Prostate gland (tissue), 2 donors: Measurements from ENCODE around the gene IQCC. TPM values are rescaled to one million over a fixed set of nuclear protein-coding genes. Genes with fewer than 3 reads are reported as not detected.
A peak's percentile ranks its signal among the peaks of the same experiment; 100 is the strongest.

Experiments
- DNase-seq: peaks from one replicate; pipeline ENCODE4 v3.0.0-alpha.2; 2019; ENCODE audit warnings: low spot score
- H3K27ac ChIP-seq, 2 donors: fragments of 200-600 bp; sonication (generic); 2 replicates each; pipeline ENCODE4 v1.5.1; 2017 to 2019
- H3K27me3 ChIP-seq: fragments of 200-600 bp; sonication (generic); replicated peaks from 2 replicates; pipeline ENCODE4 v1.5.1; 2019; ENCODE audit not compliant: insufficient read depth
- H3K36me3 ChIP-seq, 2 donors: fragments of 200-600 bp; sonication (generic); 1 replicate in 1 of 2; 2 replicates in 1 of 2; pipeline versions ENCODE4 v1.5.1 to v1.8.1; 2017 to 2019
- H3K4me1 ChIP-seq: fragments of 200-600 bp; sonication (generic); replicated peaks from 2 replicates; pipeline ENCODE4 v1.5.1; 2019
- H3K4me3 ChIP-seq, 2 donors: fragments of 200-600 bp; sonication (generic); 2 replicates each; pipeline ENCODE4 v1.5.1; 2017 to 2019
- H3K9me3 ChIP-seq: fragments of 200-600 bp; sonication (generic); 2 replicates; pipeline ENCODE4 v1.5.1; 2017
- CTCF ChIP-seq, 4 experiments: fragments of 200-600 bp in 2 of 4; fragments of 450-650 bp in 2 of 4; sonication (generic) in 2 of 4; IDR thresholded peaks; 1 replicate in 3 of 4; 2 replicates in 1 of 4; pipeline ENCODE4 v1.5.1; 2016 to 2019; ENCODE audit warnings: antibody characterized with exemption in 4 of 4, mild to moderate bottlenecking in 2 of 4, moderate library complexity in 2 of 4
- POLR2A ChIP-seq: fragments of 450-650 bp; IDR thresholded peaks from one replicate; pipeline ENCODE4 v1.6.1; 2016; ENCODE audit warnings: antibody characterized with exemption, mild to moderate bottlenecking
- POLR2AphosphoS5 ChIP-seq: sonication (generic); formaldehyde crosslinking; IDR thresholded peaks from one replicate; pipeline ENCODE4 v1.6.1; 2017; ENCODE audit warnings: antibody characterized with exemption
- WGBS: methylation state at CpG from one replicate; pipeline ENCODE4 v1.1.5; 2018; 5-methylcytosine and 5-hydroxymethylcytosine counted together
- intact Hi-C: fragments of 100-400 bp; cut with DNase I; formaldehyde crosslinking; loops from one replicate; pipeline ENCODE4 v1.14.2; 2022
- total RNA-seq, 2 donors: library from RNA; depleted of rRNA; stranded (reverse); fragments of >200 nt; gene quantifications; one replicate each; pipeline ENCODE4 v1.1.0, GENCODE V29; 2016

The IQCC gene
- total RNA-seq, 2 donors from 2014 or later, result 5.2 to 5.6 TPM

- DNase-seq, result no peak
- Histone ChIP-seq H3K4me3 (no peak overlapping the region), H3K4me1 (peaks cover 4% of the 10 kb centered on the region), H3K9me3 (no peaks in the 10 kb centered on the region), H3K27ac (no peak overlapping the region), H3K36me3 (peaks cover 19 to 32% of the 10 kb centered on the region in 2 donors), H3K27me3 (no peaks in the 10 kb centered on the region)
- TF ChIP-seq POLR2A (no peak), POLR2AphosphoS5 (no peak), CTCF (IDR thresholded peaks at IDR 0.05) (no peak)
- intact Hi-C loops, result no loop called here
- WGBS, result 74% methylated on average over 1 of the region's 1 CpG
These were observed 8.4 kb upstream of the IQCC start for GRCh38 chr1:32197074-32197473.

GRCh38 chr1:32197837-32198236 is 7.6 kb upstream of the IQCC start:
- Histone ChIP-seq H3K4me3 (no peak overlapping the region), H3K4me1 (peaks cover 4% of the 10 kb centered on the region), H3K36me3 (peaks cover 18 to 24% of the 10 kb centered on the region in 2 donors), H3K9me3 (no peaks in the 10 kb centered on the region), H3K27ac (no peak overlapping the region), H3K27me3 (no peaks in the 10 kb centered on the region)
- no peak for DNase-seq
- TF ChIP-seq CTCF (IDR thresholded peaks at IDR 0.05) (no peak), POLR2A (no peak), POLR2AphosphoS5 (no peak)
- 71% methylated on average over 6 of the region's 6 CpGs for WGBS
- intact Hi-C loops, result no loop called here

- H3K9me3 ChIP-seq, result no peaks in the 10 kb centered on the region
- peaks cover 15 to 19% of the 10 kb centered on the region in 2 donors for H3K36me3 ChIP-seq
- DNase-seq, result no peak
- no peak overlapping the region for H3K4me3 ChIP-seq
- TF ChIP-seq POLR2AphosphoS5 (no peak), CTCF (IDR thresholded peaks at IDR 0.05) (no peak), POLR2A (no peak)
- intact Hi-C loops, result no loop called here
- no peaks in the 10 kb centered on the region for H3K27me3 ChIP-seq
- 81% methylated on average over 3 of the region's 3 CpGs for WGBS
- no peak overlapping the region for H3K27ac ChIP-seq
- H3K4me1 ChIP-seq, result peaks cover 4% of the 10 kb centered on the region
These were observed 7.0 kb upstream of the IQCC start for GRCh38 chr1:32198237-32199042.

GRCh38 chr1:32199043-32199716 is 6.3 kb upstream of the IQCC start:
- no peak overlapping the region for H3K4me3 ChIP-seq
- intact Hi-C loops, result no loop called here
- TF ChIP-seq POLR2AphosphoS5 (no peak), CTCF (IDR thresholded peaks at IDR 0.05) (no peak)
- DNase-seq, result no peak
- peaks cover 11 to 17% of the 10 kb centered on the region in 2 donors for H3K36me3 ChIP-seq
- H3K27me3 ChIP-seq, result no peaks in the 10 kb centered on the region
- no peaks in the 10 kb centered on the region for H3K9me3 ChIP-seq
- peak overlapping the region; percentile 75 for H3K27ac ChIP-seq
- H3K4me1 ChIP-seq, result peaks cover 4% of the 10 kb centered on the region
- WGBS, result 50% methylated on average over 4 of the region's 4 CpGs
